ENCODE results near the gene LITAF.
"Not testable (repeated sequence)": the region's sequence is repeated elsewhere in the genome, so short reads cannot be mapped to it uniquely, and the experiment has no call there.

LITAF gene

GRCh38 chr16:11515540-11516430 lies 70.9 kb downstream of the LITAF start:
- no peak for DNase-seq (ENCODE audit: low read depth)

DNA sequence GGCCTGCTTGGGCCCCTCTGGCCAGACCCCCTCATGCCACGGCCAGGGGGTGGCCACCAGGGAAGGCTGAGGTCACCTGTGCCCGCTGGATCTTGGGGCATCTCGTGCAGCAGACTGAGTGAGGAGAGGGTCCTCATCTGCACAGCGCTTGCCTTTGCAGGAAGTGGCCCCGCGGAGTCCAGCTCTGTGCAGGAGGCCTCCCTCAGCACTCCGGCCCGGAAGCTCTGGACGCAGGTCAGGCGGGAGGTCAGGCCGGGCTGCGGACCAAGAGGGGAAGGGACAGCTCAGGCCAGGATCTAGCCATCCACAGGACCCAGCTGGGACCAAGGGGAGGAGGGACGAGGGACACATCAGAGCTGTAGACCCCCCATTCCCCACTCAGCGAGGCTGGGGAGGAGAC lies 72.4 kb downstream of the LITAF start:
- no peak for DNase-seq (ENCODE audit: low read depth)

GRCh38 chr16:11513366-11513765 lies 73.4 kb downstream of the LITAF start:
- DNase-seq (ENCODE audit: low read depth): not testable (repeated sequence)

DNA sequence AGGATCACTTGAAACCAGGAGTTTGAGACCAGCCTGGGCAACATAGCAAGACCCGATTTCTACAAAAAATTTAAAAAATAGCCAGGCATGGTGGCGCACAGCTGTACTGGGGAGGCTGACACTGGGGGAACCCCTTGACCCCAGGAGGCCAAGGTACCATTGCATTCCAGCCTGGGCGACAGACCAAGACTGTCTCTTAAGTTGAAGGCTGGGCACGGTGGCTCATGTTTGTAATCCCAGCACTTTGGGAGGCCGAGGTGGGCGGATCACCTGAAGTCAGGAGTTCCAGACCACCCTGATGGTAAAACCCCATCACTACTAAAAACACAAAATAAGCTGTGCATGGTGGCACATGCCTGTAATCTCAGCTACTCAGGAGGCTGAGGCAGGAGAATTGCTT lies 74.9 kb downstream of the LITAF start:
- DNase-seq (ENCODE audit: low read depth): no peak

DNA sequence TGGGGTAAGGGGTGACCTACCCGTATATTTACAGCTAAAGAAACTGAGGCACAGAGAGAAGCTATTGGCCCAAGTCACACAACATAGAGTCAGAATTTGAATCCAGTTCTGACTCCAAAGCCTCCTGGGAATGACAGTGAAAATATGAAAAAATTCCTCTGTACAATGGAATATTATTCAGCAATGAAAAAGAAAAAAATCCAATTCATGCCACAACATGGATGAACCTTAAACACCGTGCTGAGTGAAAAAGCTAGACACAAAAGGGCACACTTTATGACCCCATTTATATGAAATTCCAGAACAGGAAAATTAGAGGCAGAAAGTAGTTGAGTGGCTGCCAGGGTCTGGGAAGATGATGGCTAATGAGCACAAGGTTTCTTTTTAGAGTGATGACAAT lies 75.4 kb downstream of the LITAF start:
- no peak for DNase-seq (ENCODE audit: low read depth)

DNA sequence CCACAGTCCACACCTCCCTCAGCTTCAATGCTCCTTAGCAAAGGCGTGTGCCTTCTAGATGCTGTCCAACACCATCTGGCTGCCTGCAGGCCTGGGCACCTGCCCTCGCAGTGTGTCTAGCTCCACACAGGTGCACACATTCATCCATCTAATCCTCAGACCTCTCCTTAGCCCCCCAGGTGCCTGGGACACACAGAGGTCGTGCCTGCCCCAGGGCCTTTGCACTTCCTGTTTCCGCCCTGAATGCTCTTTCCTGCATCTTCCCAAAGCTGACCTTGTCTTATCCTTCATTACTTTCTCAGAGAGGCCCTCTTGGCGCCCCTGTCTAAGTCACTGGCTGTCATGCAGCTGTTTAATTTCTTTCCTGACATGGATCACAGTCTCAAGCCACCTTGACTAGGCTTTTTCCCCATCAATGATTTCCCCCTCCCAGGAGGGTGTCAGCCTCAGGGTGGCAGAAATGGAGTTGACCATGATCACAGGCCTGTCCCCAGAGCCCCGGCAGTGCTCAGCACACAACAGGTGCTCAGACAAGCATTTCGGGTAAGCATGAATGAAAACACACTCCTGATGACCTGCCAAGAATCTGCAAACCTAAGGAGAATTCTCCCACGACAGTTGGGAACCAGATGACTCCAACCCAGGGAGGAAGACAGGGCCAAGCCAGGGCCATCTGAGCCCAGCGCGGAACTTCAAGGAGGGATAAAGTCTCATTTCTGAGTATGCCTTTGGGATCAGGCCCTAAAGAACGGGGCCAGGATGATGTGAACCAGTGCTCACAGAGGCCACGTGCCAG lies 76.3 kb downstream of the LITAF start:
- no peak for DNase-seq (ENCODE audit: low read depth)

DNA sequence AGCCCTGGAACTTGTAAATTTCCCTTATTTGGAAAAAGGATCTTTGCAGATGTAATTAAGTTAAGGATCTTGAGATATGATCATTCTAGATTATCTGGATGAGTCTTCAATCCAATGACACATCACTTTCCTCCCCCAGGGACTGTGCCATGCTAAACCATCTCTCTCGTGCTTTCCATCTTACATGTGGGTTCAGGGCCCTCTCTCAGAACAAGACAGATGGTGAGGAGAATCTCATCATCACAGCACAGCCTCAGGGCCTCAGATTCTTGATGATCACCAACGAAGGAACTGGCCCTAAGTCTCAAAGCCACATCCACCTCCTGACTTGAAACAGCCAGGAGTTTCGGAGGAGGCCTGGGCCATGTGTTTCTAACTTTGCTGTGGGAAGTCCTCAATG lies 78.7 kb downstream of the LITAF start:
- no peak for DNase-seq (ENCODE audit: low read depth)

DNA sequence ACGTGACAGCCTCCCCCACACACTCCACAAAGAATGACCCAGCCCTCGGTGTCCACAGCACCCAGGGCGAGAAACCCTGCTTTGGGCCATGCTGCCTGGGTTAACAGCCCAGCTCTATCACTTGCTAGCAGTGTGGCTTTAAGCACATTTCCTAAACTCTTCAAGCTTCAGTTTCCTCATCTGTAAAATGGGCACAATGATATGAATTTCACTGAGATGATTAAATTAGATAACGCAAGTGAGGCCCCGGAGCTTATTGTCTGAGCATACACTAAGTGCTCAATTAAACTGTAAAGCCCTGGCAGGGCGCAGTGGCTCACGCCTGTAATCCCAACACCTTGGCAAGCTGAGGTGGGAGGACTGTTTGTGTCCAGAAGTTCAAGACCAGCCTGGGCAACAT lies 79.4 kb downstream of the LITAF start:
- DNase-seq (ENCODE audit: low read depth): no peak

DNA sequence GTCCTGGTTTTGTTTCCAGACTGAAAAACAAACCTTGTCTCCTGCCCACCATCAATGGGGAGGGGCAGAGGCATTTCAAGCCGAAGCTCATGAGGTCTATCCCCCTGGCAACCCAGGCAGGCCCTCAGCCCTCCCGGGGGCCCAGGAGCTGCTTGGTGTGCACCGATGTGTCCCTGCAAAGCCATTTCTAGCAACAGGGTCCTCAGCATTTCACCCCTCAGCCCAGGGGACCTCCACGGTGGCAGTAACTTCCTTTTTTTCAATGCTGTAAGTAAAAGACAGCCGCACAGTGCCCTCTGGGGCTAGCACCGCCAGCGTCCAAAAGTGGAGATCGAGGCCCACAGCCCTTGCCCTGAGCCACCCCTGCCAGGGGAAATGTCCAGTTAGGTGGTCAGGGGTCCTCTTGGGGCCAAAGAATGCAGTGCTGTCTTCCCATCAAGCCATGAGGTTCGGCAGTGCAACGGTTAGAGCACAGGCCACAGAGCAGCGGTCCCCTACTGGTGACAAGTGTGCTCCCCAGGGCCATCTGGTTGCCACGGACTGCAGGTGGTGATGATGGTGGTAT lies 79.9 kb downstream of the LITAF start:
- DNase-seq (ENCODE audit: low read depth): no peak

- not testable (repeated sequence) for DNase-seq (ENCODE audit: low read depth)
Observed at GRCh38 chr16:11504261-11504660, 82.5 kb downstream of the LITAF start.

- no peak for DNase-seq (ENCODE audit: low read depth)
Observed at GRCh38 chr16:11503566-11503965, 83.2 kb downstream of the LITAF start.

- DNase-seq (ENCODE audit: low read depth): no peak
Observed at GRCh38 chr16:11502239-11502638, 84.5 kb downstream of the LITAF start.

DNA sequence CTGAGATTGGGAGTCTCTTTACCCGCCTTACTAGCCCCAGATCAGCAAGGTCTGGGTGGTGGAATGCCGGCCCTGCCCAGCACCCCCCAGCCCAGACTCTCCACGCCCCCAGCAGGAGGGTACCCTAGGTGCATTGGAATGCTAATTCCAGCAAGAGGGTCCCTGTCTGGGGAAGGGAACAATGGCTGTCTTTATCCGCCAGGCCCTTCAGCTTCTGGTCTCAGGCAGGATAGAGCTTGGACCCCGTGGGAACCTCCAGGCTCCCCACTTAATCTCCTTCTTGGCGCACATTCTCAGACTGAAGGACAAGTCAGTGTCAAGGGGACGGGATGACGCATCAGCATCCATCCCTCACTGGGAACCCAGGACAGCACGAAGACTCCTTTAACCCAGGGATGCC lies 85.1 kb downstream of the LITAF start:
- no peak for DNase-seq (ENCODE audit: low read depth)

DNA sequence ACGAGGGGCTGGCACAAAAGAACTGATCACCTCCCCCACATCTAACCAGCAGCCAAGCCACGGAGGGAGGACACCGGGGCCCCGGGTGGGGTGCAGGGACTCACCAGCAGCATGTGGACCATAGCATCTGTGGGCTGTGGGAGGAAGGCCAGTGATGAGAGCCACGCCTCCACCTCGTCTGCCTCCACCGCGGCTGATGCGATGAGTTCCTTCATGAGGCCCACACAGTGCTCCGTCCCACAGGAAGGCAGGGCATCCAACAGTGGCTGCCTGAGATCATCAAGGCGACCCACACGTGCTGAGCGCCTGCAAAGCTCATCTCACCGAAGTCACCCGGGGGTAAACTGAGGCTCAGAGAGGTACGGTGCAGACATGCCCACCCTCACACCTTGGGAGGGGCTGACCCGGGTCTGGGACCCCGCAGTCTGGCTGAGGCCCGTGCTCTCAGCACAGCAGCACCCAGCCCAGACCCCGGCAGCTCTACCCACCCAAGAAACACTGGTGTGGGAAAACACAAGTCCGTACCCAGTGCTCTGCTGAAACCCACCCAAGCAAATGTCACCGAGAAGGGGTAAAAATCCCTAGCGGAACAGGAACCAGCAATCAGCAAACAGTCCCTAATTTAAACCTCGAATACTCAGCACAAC lies 85.9 kb downstream of the LITAF start:
- no peak for DNase-seq (ENCODE audit: low read depth)

- no peak for DNase-seq (ENCODE audit: low read depth)
Observed at GRCh38 chr16:11499295-11500089, 87.2 kb downstream of the LITAF start.

DNA sequence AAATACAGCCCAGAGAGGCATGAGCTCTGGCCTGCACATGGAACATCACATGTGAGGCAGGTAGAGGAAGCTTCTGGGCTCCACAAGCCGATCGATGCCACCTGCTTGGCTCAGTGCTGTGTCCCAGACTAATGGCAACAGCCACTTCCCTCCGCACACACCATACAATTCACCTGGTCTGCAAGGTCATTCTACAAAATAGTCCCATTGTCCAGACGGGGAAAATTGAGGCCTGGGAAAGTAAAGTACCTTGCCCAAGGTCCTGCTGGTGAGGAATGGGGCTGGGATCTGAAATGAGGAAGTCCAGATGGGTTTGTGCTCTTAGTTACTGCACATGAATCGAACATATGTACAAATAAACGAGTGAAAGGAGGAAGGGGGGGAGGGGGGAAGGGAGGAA lies 88.0 kb downstream of the LITAF start:
- DNase-seq (ENCODE audit: low read depth): no peak

DNA sequence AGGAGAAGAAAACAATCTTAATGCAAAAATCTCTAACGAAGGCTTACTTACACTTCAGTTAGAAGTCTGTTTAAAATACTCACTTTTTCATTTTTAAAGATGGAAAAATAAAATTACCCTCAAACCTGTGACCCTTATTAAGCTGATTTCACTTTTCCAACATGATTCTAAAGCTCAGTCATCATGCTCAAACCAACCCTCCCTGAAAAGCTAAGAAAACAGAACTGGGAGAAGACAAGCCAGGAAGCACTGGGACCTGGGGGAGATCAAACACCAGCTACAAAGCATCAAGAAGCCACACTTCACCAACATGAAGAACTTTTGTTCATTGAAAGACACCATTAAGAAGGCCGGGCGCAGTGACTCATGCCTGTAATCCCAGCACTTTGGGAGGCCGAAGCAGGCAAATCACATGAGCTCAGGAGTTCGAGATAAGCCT lies 88.8 kb downstream of the LITAF start:
- DNase-seq (ENCODE audit: low read depth): no peak
